Stomach (tissue), 9 donors: Measurements from ENCODE around the gene DYNC1I2. TPM values are rescaled to one million over a fixed set of nuclear protein-coding genes. Genes with fewer than 3 reads are reported as not detected.

ENCODE experiments used
- DNase-seq, 2 donors: peaks; one replicate each; pipeline versions ENCODE4 v3.0.0 to v3.0.0-alpha.2; 2013 to 2019
- H3K27ac ChIP-seq, 5 donors: fragments of 200-600 bp in 4 of 5; sonication (generic) in 4 of 5; one replicate each; pipeline ENCODE4 v1.5.1; 2013 to 2019; ENCODE audit warnings: mild to moderate bottlenecking in 1 of 5, moderate library complexity in 1 of 5
- H3K27me3 ChIP-seq, 3 donors: fragments of 200-600 bp; sonication (generic); one replicate each; pipeline ENCODE4 v1.5.1; 2017 to 2019; ENCODE audit warnings: mixed run types in 1 of 3
- H3K36me3 ChIP-seq, 4 donors: fragments of 200-600 bp; sonication (generic); 1 replicate in 3 of 4; 2 replicates in 1 of 4; pipeline ENCODE4 v1.5.1; 2016 to 2019
- H3K4me1 ChIP-seq, 4 donors: fragments of 200-600 bp; sonication (generic); one replicate each; pipeline ENCODE4 v1.5.1; 2016 to 2019
- H3K4me3 ChIP-seq, 4 donors: fragments of 200-600 bp; sonication (generic) in 3 of 4; one replicate each; pipeline ENCODE4 v1.5.1; 2016 to 2019; ENCODE audit warnings: mild to moderate bottlenecking in 1 of 4
- H3K9me3 ChIP-seq, 4 donors: fragments of 200-600 bp; sonication (generic); one replicate each; pipeline ENCODE4 v1.5.1; 2016 to 2019
- EP300 ChIP-seq: sonication (generic); formaldehyde crosslinking; IDR thresholded peaks from one replicate; pipeline ENCODE4 v1.6.1; 2017; ENCODE audit warnings: antibody characterized with exemption
- POLR2A ChIP-seq, 4 donors: fragments of 450-650 bp; IDR thresholded peaks; one replicate each; pipeline ENCODE4 v1.6.1; 2016; ENCODE audit warnings: antibody characterized with exemption in 4 of 4, control low read depth in 2 of 4, mild to moderate bottlenecking in 1 of 4, moderate library complexity in 1 of 4
- POLR2AphosphoS5 ChIP-seq, 3 donors: sonication (generic); formaldehyde crosslinking; IDR thresholded peaks; one replicate each; pipeline ENCODE4 v1.6.1; 2016; ENCODE audit warnings: antibody characterized with exemption in 3 of 3
- WGBS, 5 donors: extraction: QIAGEN DNeasy Blood & Tissue Kit in 3 of 5; methylation state at CpG; one replicate each; pipeline versions ENCODE4 v1.1.5 to v1.1.7; 2013 to 2018; 5-methylcytosine and 5-hydroxymethylcytosine counted together
- intact Hi-C: fragments of 100-400 bp; cut with DNase I; formaldehyde crosslinking; loops from one replicate; pipeline ENCODE4 v1.15.1; 2023; ENCODE audit warnings: low total_unique reads
- polyA plus RNA-seq, 3 donors: library from polyadenylated mRNA; stranded (reverse); fragments of 200-250 nt; gene quantifications; one replicate each; pipeline ENCODE4 v1.2.3, GENCODE V29; 2013
- total RNA-seq, 5 donors: library from RNA; depleted of rRNA; stranded (reverse); fragments of >200 nt; gene quantifications; one replicate each; pipeline versions ENCODE4 v1.1.0 to v1.2.3, GENCODE V29; 2014 to 2016
- TF ChIP-seq, protein P1 (sequence below), 7 experiments: fragments of 450-650 bp in 4 of 7; fragments of 200-600 bp in 3 of 7; sonication (generic) in 3 of 7; IDR thresholded peaks; one replicate each; pipeline ENCODE4 v1.5.1; 2016 to 2019; ENCODE audit warnings: antibody characterized with exemption in 7 of 7, control low read depth in 2 of 7, mild to moderate bottlenecking in 1 of 7
- donor health status: healthy with polysubstance abuse.
- donor health status: Bipolar disorder and iron deficiency.
- donor health status: healthy.

DYNC1I2 gene
- total and polyA plus RNA-seq, 8 donors = 57.1 to 494 (median 90.5) TPM

- no peaks in the 10 kb centered on the region for H3K27me3 ChIP-seq
- no peak overlapping the region for H3K4me3 ChIP-seq
- H3K27ac ChIP-seq = no peak overlapping the region
- H3K36me3 ChIP-seq = peaks cover 9 to 61% (median 59%) of the 10 kb centered on the region in 4 donors
- intact Hi-C loops = no loop called here
- WGBS, 5 donors = 93 to 98% (median 97%) methylated on average over 3 of the region's 3 CpGs
- no peaks in the 10 kb centered on the region for H3K9me3 ChIP-seq
- no peak for DNase-seq
- H3K4me1 ChIP-seq = peaks cover 10 to 24% (median 14%) of the 10 kb centered on the region in 4 donors
- TF ChIP-seq EP300 (no peak), POLR2A (IDR thresholded peaks at IDR 0.05) (no peak), POLR2AphosphoS5 (IDR thresholded peaks at IDR 0.05) (no peak)
- TF ChIP-seq, protein P1, sequence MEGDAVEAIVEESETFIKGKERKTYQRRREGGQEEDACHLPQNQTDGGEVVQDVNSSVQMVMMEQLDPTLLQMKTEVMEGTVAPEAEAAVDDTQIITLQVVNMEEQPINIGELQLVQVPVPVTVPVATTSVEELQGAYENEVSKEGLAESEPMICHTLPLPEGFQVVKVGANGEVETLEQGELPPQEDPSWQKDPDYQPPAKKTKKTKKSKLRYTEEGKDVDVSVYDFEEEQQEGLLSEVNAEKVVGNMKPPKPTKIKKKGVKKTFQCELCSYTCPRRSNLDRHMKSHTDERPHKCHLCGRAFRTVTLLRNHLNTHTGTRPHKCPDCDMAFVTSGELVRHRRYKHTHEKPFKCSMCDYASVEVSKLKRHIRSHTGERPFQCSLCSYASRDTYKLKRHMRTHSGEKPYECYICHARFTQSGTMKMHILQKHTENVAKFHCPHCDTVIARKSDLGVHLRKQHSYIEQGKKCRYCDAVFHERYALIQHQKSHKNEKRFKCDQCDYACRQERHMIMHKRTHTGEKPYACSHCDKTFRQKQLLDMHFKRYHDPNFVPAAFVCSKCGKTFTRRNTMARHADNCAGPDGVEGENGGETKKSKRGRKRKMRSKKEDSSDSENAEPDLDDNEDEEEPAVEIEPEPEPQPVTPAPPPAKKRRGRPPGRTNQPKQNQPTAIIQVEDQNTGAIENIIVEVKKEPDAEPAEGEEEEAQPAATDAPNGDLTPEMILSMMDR (IDR thresholded peaks at IDR 0.05) = no peak
Observed at GRCh38 chr2:171792157-171792556, 104.9 kb downstream of the DYNC1I2 start.

DNA sequence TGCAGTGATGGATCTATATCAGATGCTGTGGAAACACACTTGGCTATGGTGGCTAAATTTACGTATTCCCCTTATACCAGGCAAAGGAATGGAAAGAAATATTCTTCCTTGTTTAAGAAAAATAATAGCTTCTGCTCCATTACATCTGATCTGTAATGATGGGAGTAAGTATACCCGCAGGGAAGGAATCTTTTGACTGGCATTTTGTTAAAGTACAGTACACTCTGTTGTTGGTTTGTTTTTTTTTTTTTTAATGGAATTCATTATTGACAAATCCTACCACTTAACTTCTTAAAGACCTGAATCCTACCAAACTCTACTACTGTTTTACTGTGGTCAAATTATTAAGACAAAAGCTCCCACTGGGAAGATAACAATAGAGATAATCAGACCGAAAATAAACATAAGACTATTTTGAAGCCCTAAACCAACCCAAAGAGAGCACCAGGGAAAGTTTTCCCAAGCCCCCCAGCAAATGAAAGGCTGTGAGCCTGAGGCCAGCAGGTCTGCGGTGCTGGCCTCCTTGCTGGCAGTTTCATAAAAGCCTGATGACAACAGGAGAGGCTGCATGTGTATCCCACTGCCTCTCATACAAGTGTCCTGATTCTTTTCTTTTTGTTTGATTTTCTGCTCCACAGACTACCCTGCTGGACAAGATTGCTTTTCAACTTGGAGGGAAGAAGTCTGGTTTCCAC is 105.8 kb downstream of the DYNC1I2 start:
- H3K36me3 ChIP-seq = peaks cover 9 to 52% (median 51%) of the 10 kb centered on the region in 4 donors
- TF ChIP-seq, protein P1 (IDR thresholded peaks at IDR 0.05) = no peak
- TF ChIP-seq POLR2A (IDR thresholded peaks at IDR 0.05) (no peak), POLR2AphosphoS5 (IDR thresholded peaks at IDR 0.05) (no peak), EP300 (no peak)
- WGBS, 5 donors = 46 to 74% (median 68%) methylated on average over 4 of the region's 4 CpGs

DNA sequence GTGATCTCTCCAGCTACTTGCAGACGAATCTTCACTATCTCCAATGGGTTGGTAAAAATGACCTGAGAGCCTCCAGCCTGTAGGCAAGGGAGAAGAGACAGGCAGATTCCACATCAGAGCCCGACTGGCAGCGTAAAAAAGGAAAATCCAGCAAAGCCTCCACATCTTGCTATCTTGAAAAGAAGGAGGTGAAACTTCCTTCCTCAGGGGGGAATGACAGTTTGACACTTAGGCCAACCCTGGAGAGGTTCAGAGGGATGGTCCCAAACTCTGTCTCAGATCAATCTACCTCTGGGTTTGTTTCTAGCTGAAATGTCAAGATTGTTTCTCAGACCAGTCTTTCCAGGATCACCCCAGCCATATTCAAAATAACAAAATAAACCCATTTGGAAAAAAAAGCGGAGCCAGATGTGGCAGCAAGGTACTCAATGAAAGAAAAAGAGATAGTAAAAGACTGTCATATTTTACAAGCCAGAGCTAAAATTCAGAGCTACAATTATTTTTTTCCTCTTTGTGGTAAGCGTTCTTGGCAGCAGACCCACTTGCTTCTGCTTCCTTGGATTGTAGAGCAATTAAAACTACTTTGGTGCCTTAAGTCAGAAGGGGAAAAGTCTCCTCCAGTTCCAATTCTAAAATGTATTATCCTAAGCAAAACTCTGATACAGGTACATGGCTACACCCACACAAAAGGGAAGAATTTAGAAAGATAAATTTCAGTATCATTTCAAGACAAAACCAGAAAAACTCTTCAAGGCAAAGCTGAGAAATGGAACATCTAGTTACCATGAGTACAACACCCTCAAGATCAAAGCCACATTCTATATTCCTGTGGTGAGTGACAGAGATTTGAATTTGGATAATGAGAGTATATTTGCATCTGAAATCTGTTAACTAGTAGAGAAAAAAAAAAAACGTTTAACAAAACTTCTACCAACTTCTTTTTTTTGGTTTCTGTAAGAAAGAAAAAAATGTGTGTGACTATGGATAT is 106.7 kb downstream of the DYNC1I2 start:
- peaks cover 0 to 10% (median 5%) of the 10 kb centered on the region in 4 donors for H3K4me1 ChIP-seq

More for the DNA sequence above, 105.8 kb downstream of the DYNC1I2 start:
- no peak overlapping the region for H3K4me3 ChIP-seq
- H3K9me3 ChIP-seq = no peaks in the 10 kb centered on the region
- DNase-seq = no peak
- H3K4me1 ChIP-seq = peaks cover 4 to 17% (median 8%) of the 10 kb centered on the region in 4 donors
- H3K27ac ChIP-seq = no peak overlapping the region
- intact Hi-C loops = no loop called here
- no peaks in the 10 kb centered on the region for H3K27me3 ChIP-seq

DNA sequence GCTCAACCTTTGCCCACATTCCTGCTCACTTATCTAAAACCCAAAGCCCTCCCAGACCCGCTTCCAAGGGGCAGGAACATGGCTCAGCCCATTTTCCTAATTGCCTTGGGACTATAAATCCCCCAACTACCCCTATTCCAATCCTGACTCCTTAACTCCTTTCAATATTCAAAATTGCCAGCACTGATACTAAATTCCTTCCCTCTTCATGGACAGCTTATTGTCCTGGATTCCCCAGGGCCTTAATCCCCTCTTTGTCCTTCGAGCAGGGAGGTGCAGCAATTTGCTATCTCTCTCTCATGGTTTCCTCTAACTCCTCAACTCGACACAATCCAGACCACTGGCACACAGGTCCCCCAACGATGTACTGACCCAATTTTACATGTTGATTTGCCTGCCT is 107.6 kb downstream of the DYNC1I2 start:
- no peak overlapping the region for H3K4me3 ChIP-seq
- DNase-seq = no peak
- H3K4me1 ChIP-seq = peaks cover 0 to 10% (median 4%) of the 10 kb centered on the region in 4 donors
- TF ChIP-seq POLR2A (IDR thresholded peaks at IDR 0.05) (no peak), POLR2AphosphoS5 (IDR thresholded peaks at IDR 0.05) (no peak), EP300 (no peak)
- TF ChIP-seq, protein P1 (IDR thresholded peaks at IDR 0.05) = no peak
- intact Hi-C loops = no loop called here
- peaks cover 8 to 51% (median 47%) of the 10 kb centered on the region in 4 donors for H3K36me3 ChIP-seq
- no peaks in the 10 kb centered on the region for H3K9me3 ChIP-seq
- no peak overlapping the region for H3K27ac ChIP-seq
- H3K27me3 ChIP-seq = no peaks in the 10 kb centered on the region
- 51 to 58% (median 52%) methylated on average over 4 of the region's 4 CpGs for WGBS, 5 donors

More for the DNA sequence above, 106.7 kb downstream of the DYNC1I2 start:
- no peak overlapping the region for H3K4me3 ChIP-seq
- no peak for TF ChIP-seq EP300
- no peak for TF ChIP-seq POLR2A (IDR thresholded peaks at IDR 0.05)
- no peak for TF ChIP-seq POLR2AphosphoS5 (IDR thresholded peaks at IDR 0.05)
- TF ChIP-seq, protein P1 (IDR thresholded peaks at IDR 0.05) = no peak
- H3K27me3 ChIP-seq = no peaks in the 10 kb centered on the region
- 65 to 70% (median 68%) methylated on average over 6 of the region's 6 CpGs for WGBS, 5 donors
- no peak overlapping the region for H3K27ac ChIP-seq
- intact Hi-C loops = no loop called here
- H3K9me3 ChIP-seq = no peaks in the 10 kb centered on the region
- no peak for DNase-seq
- peaks cover 9 to 47% (median 45%) of the 10 kb centered on the region in 4 donors for H3K36me3 ChIP-seq
